Astrocyte (in vitro differentiated cells and primary cell): ENCODE measurements around the gene FNDC8.

ENCODE experiments used
- CTCF ChIP-seq: IDR thresholded peaks from 2 replicates; pipeline ENCODE4 v1.5.1; 2011; ENCODE audit warnings: low read depth, mild to moderate bottlenecking, inconsistent platforms, low read length, moderate library complexity; ENCODE audit not compliant: insufficient read depth
- EZH2 ChIP-seq: IDR thresholded peaks from 2 replicates; pipeline ENCODE4 v1.6.1; 2012; ENCODE audit warnings: mild to moderate bottlenecking, low read length, inconsistent platforms; ENCODE audit not compliant: insufficient read depth

GRCh38 chr17:35135322-35135721 lies 13.9 kb downstream of the FNDC8 start:
- TF ChIP-seq CTCF (no peak), EZH2 (no peak)
